Activated CD8-positive, alpha-beta T cell treated with anti-CD3 and anti-CD28 coated beads for 36 hours (primary cell): Measurements from ENCODE around the gene BCAR3. TPM values are rescaled to one million over a fixed set of nuclear protein-coding genes. Genes with fewer than 3 reads are reported as not detected.

Experiments used
- ATAC-seq: fragments of 200-7000 bp; cut with Tn5 transposase; one replicate; pipeline ENCODE4 v1.10.0; 2021; ENCODE audit warnings: mild to moderate bottlenecking, moderate library complexity
- CTCF ChIA-PET: fragments of 350-600 bp; sonication (Branson Sonifier 250); formaldehyde crosslinking; loops from one replicate; lab custom pipeline; 2021; ENCODE audit warnings: antibody characterized with exemption; lab: Charles Lee
- POLR2A ChIA-PET: fragments of 350-600 bp; sonication (Branson Sonifier 250); formaldehyde crosslinking; loops from one replicate; lab custom pipeline; 2021; ENCODE audit warnings: antibody characterized with exemption; lab: Charles Lee
- DNase-seq: peaks from one replicate; pipeline ENCODE4 v3.0.0-alpha.2; 2020
- H3K27ac Mint-ChIP-seq: one replicate; pipeline ENCODE4 v1.8.0; 2021; ENCODE audit warnings: mild to moderate bottlenecking, mixed read lengths
- H3K27me3 Mint-ChIP-seq: one replicate; pipeline ENCODE4 v1.8.0; 2021; ENCODE audit warnings: mixed read lengths
- H3K36me3 Mint-ChIP-seq: one replicate; pipeline ENCODE4 v1.8.0; 2021; ENCODE audit warnings: low read depth, mixed read lengths
- H3K4me1 Mint-ChIP-seq: one replicate; pipeline ENCODE4 v1.8.0; 2021; ENCODE audit warnings: low read depth, mixed read lengths
- H3K4me3 Mint-ChIP-seq: one replicate; pipeline ENCODE4 v1.8.0; 2021; ENCODE audit warnings: mild to moderate bottlenecking, moderate library complexity, mixed read lengths
- H3K9me3 Mint-ChIP-seq: one replicate; pipeline ENCODE4 v1.8.0; 2021; ENCODE audit warnings: mixed read lengths
- intact Hi-C: fragments of 100-400 bp; cut with micrococcal nuclease; formaldehyde crosslinking; loops from one replicate; pipeline ENCODE4 v1.10.0; 2022
- total RNA-seq, 2 experiments: library from RNA; stranded (reverse); gene quantifications; one replicate each; pipeline ENCODE4 v1.2.3, GENCODE V29; 2021
- TF ChIP-seq, protein P1 (sequence below): fragments of 200-600 bp; IDR thresholded peaks from one replicate; pipeline ENCODE4 v1.8.0; 2022; ENCODE audit warnings: antibody characterized with exemption, mild to moderate bottlenecking

The BCAR3 gene
- total RNA-seq, 2 experiments from 2014 or later = 0.51 to 0.70 TPM

DNA sequence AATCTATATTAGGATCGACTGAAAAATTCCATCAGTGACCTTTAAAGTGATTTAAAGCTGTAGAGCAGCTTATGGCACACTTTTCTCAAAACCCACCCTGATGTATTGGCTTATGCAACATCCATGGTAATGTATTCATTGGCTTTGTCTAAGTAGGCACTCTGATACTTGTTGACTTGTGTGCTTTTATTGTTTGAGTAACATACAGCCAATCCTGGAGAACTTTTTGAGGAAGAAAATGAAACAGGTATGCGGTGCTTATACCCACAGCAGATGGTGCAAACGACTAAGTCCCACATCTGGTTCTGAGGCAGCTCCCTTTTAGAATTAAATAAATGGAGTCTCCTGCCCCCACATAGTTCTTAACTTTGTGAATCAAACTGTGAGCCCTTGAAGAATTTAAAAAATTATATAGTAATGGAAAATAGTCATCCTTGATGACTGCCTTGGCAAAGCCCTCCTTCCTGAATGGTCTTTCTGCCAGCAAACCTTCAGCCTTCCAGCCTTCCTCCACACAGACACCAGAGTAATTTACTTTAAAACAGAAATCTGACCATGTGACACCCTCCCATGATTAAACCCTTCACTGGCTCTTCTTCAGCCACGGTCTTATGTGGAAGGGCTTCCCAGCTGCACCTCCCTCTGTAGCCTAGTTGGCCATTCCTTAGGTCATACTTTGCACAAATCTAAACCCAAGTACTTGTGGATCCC lies 116.0 kb downstream of the BCAR3 start:
- H3K4me3 Mint-ChIP-seq = no peak overlapping the region
- no peaks in the 10 kb centered on the region for H3K9me3 Mint-ChIP-seq
- POLR2A ChIA-PET = no interaction called here
- CTCF ChIA-PET = interaction anchor here (0.6 to 1.3 kb wide), 2 partner anchors 13 to 261 kb away, joined by 3 read pairs; no protein-coding TSS in a partner anchor
- H3K27ac Mint-ChIP-seq = no peak overlapping the region
- H3K36me3 Mint-ChIP-seq = no peaks in the 10 kb centered on the region
- ATAC-seq (no peak), DNase-seq (no peak)
- intact Hi-C loops = no loop called here
- no peaks in the 10 kb centered on the region for H3K4me1 Mint-ChIP-seq
- no peaks in the 10 kb centered on the region for H3K27me3 Mint-ChIP-seq
- TF ChIP-seq, protein P1, sequence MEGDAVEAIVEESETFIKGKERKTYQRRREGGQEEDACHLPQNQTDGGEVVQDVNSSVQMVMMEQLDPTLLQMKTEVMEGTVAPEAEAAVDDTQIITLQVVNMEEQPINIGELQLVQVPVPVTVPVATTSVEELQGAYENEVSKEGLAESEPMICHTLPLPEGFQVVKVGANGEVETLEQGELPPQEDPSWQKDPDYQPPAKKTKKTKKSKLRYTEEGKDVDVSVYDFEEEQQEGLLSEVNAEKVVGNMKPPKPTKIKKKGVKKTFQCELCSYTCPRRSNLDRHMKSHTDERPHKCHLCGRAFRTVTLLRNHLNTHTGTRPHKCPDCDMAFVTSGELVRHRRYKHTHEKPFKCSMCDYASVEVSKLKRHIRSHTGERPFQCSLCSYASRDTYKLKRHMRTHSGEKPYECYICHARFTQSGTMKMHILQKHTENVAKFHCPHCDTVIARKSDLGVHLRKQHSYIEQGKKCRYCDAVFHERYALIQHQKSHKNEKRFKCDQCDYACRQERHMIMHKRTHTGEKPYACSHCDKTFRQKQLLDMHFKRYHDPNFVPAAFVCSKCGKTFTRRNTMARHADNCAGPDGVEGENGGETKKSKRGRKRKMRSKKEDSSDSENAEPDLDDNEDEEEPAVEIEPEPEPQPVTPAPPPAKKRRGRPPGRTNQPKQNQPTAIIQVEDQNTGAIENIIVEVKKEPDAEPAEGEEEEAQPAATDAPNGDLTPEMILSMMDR = no peak

DNA sequence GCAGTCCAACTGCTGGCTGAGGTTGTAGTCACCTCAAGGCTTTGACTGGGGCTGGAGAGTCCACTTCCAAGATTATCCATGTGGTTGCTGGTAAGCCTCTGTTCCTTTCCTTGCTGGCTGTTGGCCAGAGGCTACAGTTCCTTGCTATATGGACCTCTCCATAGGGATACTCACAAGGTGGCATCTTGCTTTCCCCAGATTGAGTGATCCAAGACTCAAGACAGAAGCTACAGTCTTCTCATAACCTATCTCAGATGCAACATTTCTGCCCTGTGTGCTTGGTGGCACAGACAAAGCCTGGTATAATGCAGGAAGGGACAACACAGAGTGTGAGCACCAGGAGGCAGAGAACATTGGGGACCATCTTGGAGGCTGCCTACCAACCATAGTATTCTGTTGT lies 121.9 kb downstream of the BCAR3 start:
- Mint-ChIP-seq H3K27ac (no peak overlapping the region), H3K27me3 (peaks cover 6% of the 10 kb centered on the region), H3K9me3 (no peaks in the 10 kb centered on the region), H3K36me3 (no peaks in the 10 kb centered on the region), H3K4me3 (no peak overlapping the region), H3K4me1 (peaks cover 7% of the 10 kb centered on the region)
- intact Hi-C loops = no loop called here
- DNase-seq (no peak), ATAC-seq (no peak)
- POLR2A ChIA-PET = no interaction called here
- TF ChIP-seq, protein P1 = no peak
- CTCF ChIA-PET = interaction anchor here (1.0 kb wide), 1 partner anchor 284 kb away, joined by 3 read pairs; no protein-coding TSS in a partner anchor

DNA sequence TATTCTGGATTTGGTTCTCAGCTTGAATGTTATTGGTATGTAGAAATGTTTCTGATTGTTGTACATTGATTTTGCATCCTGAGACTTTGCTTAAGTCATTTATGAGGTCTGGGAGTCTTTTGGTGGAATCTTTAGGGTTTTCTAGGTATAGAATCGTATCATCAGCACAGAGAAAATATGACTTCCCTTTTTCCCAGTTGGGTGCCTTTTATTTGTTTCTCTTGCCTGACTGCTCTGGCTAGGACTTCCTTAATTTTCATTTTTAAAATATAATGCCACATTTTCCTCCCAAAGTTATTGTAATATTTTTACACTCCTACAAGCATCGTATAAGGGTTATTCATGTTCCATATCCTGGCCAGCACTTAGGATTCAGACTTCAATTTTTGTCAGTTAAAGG lies 122.6 kb downstream of the BCAR3 start:
- TF ChIP-seq, protein P1 = no peak
- Mint-ChIP-seq H3K4me3 (no peak overlapping the region), H3K27me3 (peaks cover 8% of the 10 kb centered on the region), H3K9me3 (no peaks in the 10 kb centered on the region), H3K36me3 (no peaks in the 10 kb centered on the region), H3K27ac (no peak overlapping the region), H3K4me1 (peaks cover 8% of the 10 kb centered on the region)
- ChIA-PET CTCF (no interaction called here), POLR2A (no interaction called here)
- ATAC-seq (no peak), DNase-seq (no peak)
- intact Hi-C loops = no loop called here

DNA sequence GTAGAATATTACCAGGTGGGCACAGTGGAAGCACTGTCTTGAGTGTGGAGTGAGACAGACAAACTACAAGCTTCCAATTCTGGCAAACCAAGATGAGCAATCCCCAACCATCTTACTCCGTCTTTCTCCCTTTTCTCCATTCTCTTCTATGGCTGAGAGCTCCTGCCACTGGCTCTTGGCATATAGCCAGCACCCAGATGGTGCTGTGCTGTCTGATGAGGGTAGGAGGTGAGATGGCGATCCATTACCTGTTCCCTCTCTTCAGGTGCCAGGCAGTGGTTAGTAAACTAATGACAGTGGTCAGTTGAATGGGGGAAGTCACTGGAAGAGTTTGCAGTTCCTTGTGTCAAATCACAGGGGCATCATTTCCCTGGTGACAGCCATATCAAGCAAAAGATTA lies 125.3 kb downstream of the BCAR3 start:
- Mint-ChIP-seq H3K27me3 (peaks cover 14% of the 10 kb centered on the region), H3K9me3 (no peaks in the 10 kb centered on the region), H3K4me1 (peaks cover 8% of the 10 kb centered on the region), H3K36me3 (no peaks in the 10 kb centered on the region), H3K27ac (no peak overlapping the region), H3K4me3 (no peak overlapping the region)
- DNase-seq (no peak), ATAC-seq (no peak)
- TF ChIP-seq, protein P1 = no peak
- intact Hi-C loops = no loop called here
- ChIA-PET CTCF (no interaction called here), POLR2A (no interaction called here)
